Ishikawa (cell line): ENCODE data around the gene GALNT13.

ENCODE experiments used
- CREB1 ChIP-seq: IDR thresholded peaks from 2 replicates; pipeline ENCODE4 v1.6.1; 2012; ENCODE audit warnings: low read depth
- EP300 ChIP-seq: IDR thresholded peaks from 2 replicates; pipeline ENCODE4 v1.6.1; 2012; ENCODE audit warnings: borderline replicate concordance
- FOXM1 ChIP-seq: IDR thresholded peaks from 2 replicates; pipeline ENCODE4 v1.6.1; 2012; ENCODE audit warnings: low read depth, borderline replicate concordance
- MAX ChIP-seq: IDR thresholded peaks from 2 replicates; pipeline ENCODE4 v1.6.1; 2012
- NFIC ChIP-seq: IDR thresholded peaks from 2 replicates; pipeline ENCODE4 v1.6.1; 2012
- TAF1 ChIP-seq: IDR thresholded peaks from 2 replicates; pipeline ENCODE4 v1.6.1; 2012; ENCODE audit warnings: low read depth, mild to moderate bottlenecking
- TCF12 ChIP-seq: IDR thresholded peaks from 2 replicates; pipeline ENCODE4 v1.6.1; 2012; ENCODE audit warnings: low read depth
- YY1 ChIP-seq: IDR thresholded peaks from 2 replicates; pipeline ENCODE4 v1.6.1; 2012; ENCODE audit warnings: low read depth
- ZBTB7A ChIP-seq: IDR thresholded peaks from 2 replicates; pipeline ENCODE4 v1.6.1; 2012; ENCODE audit warnings: low read depth
- TF ChIP-seq, protein P1 (sequence below): IDR thresholded peaks from 2 replicates; pipeline ENCODE4 v1.6.1; 2012; ENCODE audit warnings: low read depth, mild to moderate bottlenecking

DNA sequence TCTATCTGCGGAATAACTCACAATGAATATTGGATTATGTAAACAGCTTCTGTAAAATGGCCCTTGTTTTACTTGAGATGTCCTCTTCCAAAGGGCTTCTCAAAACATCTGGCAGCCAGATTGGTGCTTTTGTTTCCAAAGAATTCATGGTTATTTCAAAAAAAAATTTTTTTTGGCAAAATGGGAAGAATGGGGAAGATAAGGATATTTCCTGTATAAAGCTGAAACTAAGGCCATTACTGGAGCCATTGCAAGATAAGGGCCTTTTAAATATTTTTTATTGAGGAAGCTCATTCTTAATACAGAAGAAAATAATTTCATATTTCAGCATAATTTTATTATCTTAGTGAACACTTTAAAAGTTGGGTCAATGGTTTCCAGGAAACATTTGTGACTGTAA is 259.1 kb downstream of the GALNT13 start:
- TF ChIP-seq, protein P1, sequence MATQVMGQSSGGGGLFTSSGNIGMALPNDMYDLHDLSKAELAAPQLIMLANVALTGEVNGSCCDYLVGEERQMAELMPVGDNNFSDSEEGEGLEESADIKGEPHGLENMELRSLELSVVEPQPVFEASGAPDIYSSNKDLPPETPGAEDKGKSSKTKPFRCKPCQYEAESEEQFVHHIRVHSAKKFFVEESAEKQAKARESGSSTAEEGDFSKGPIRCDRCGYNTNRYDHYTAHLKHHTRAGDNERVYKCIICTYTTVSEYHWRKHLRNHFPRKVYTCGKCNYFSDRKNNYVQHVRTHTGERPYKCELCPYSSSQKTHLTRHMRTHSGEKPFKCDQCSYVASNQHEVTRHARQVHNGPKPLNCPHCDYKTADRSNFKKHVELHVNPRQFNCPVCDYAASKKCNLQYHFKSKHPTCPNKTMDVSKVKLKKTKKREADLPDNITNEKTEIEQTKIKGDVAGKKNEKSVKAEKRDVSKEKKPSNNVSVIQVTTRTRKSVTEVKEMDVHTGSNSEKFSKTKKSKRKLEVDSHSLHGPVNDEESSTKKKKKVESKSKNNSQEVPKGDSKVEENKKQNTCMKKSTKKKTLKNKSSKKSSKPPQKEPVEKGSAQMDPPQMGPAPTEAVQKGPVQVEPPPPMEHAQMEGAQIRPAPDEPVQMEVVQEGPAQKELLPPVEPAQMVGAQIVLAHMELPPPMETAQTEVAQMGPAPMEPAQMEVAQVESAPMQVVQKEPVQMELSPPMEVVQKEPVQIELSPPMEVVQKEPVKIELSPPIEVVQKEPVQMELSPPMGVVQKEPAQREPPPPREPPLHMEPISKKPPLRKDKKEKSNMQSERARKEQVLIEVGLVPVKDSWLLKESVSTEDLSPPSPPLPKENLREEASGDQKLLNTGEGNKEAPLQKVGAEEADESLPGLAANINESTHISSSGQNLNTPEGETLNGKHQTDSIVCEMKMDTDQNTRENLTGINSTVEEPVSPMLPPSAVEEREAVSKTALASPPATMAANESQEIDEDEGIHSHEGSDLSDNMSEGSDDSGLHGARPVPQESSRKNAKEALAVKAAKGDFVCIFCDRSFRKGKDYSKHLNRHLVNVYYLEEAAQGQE, result no peak
- TF ChIP-seq EP300 (no peak), FOXM1 (no peak), TAF1 (no peak), NFIC (no peak), TCF12 (no peak), CREB1 (no peak), ZBTB7A (no peak), MAX (no peak), YY1 (no peak)
